Lower lobe of right lung (tissue), 2 donors: Measurements from ENCODE around the gene TENM4. TPM values are rescaled to one million over a fixed set of nuclear protein-coding genes. Genes with fewer than 3 reads are reported as not detected.
"Not testable (repeated sequence)": the region's sequence is repeated elsewhere in the genome, so short reads cannot be mapped to it uniquely, and the experiment has no call there.

Experiments
- ATAC-seq, 2 donors: fragments of 200-7000 bp; cut with Tn5 transposase; one replicate each; pipeline ENCODE4 v1.9.1; 2020 to 2022; ENCODE audit warnings: mild to moderate bottlenecking in 2 of 2, moderate library complexity in 2 of 2
- DNase-seq: peaks from one replicate; pipeline ENCODE4 v3.0.0-alpha.2; 2020
- H3K27ac ChIP-seq: fragments of 200-600 bp; one replicate; pipeline ENCODE4 v1.8.0; 2022
- H3K27me3 ChIP-seq: fragments of 200-600 bp; one replicate; pipeline ENCODE4 v1.8.0; 2022; ENCODE audit warnings: low read depth
- H3K36me3 ChIP-seq: fragments of 200-600 bp; one replicate; pipeline ENCODE4 v1.8.0; 2022; ENCODE audit warnings: mild to moderate bottlenecking
- H3K4me1 ChIP-seq: fragments of 200-600 bp; one replicate; pipeline ENCODE4 v1.8.0; 2022
- H3K4me3 ChIP-seq: fragments of 200-600 bp; one replicate; pipeline ENCODE4 v1.8.0; 2022; ENCODE audit warnings: mild to moderate bottlenecking
- H3K9me3 ChIP-seq: fragments of 200-600 bp; one replicate; pipeline ENCODE4 v1.8.0; 2022
- intact Hi-C: fragments of 100-400 bp; cut with DNase I; formaldehyde crosslinking; loops from one replicate; pipeline ENCODE4 v1.11.0; 2022
- total RNA-seq: library from RNA; stranded (reverse); fragmentation: NEBNext Ultra II Directional; extraction: Animal tissue kit (Norgen Biotek cat#: 25700); gene quantifications from one replicate; pipeline ENCODE4 v1.2.1, GENCODE V29; 2021
- TF ChIP-seq, protein P1 (sequence below): fragments of 200-600 bp; IDR thresholded peaks from one replicate; pipeline ENCODE4 v1.8.0; 2022; ENCODE audit warnings: antibody characterized with exemption, mild to moderate bottlenecking
- donor health status: DM: no; HTN: yes; CAD: no; lungs with severe emphysema.

TENM4 gene
- total RNA-seq, 1 donor from 2014 or later: 1.1 TPM

DNA sequence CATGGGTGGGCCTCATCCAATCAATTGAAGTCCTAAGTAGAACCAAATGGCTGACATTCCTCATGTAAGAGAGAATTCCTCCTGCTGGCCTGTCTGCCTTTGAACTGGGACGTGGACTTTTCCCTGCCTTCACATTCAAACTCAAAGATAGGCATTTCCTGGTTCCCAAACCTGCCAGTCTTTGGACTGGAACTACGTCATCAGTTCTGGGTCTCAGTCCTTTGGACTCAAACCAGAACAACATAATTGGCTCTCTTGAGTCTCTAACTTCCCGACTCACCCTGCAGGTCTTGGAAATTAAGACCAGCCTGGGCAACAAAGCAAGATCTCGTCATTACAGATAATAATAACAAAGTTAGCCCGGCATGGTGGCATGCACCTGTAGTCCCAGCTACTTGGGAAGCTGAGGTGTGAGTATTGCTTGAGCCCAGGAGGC, 827.4 kb downstream of the TENM4 start:
- no peak for ATAC-seq

DNA sequence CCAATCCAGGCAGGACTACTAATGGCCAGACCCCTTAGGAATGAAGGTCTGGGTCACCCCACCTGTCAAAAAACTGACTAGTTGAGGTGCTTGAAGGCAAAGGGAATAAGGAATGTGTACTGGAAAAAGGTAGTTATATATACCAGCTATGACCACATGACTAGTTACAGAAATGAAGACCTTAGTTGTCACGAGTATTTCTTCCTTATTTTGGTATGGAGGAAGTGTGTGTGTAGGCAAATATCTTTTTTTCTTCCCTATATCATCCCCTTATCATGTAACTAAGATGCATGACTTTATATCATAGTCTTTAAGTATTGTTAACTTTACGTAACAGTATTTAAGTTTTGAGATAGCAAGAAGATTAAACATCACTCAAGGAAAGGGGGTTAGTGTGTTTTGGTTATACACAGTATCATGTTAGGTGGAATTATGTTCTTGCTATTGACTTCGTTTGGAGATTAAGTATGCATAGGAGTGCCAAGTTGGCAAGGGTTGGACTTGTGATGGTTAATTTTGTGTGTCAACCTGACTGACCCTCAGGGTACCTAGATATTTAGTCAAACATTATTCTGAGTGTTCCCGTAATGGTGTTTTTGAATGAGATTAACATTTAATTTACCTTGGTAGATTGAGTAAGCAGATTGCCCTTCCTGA, 828.0 kb downstream of the TENM4 start:
- no peak for ATAC-seq

More for the DNA sequence above, 827.4 kb downstream of the TENM4 start:
- no peak for DNase-seq
- Histone ChIP-seq H3K36me3 (no peaks in the 10 kb centered on the region), H3K9me3 (no peaks in the 10 kb centered on the region), H3K4me1 (no peaks in the 10 kb centered on the region), H3K4me3 (no peak overlapping the region), H3K27ac (no peak overlapping the region), H3K27me3 (no peaks in the 10 kb centered on the region)
- TF ChIP-seq, protein P1, sequence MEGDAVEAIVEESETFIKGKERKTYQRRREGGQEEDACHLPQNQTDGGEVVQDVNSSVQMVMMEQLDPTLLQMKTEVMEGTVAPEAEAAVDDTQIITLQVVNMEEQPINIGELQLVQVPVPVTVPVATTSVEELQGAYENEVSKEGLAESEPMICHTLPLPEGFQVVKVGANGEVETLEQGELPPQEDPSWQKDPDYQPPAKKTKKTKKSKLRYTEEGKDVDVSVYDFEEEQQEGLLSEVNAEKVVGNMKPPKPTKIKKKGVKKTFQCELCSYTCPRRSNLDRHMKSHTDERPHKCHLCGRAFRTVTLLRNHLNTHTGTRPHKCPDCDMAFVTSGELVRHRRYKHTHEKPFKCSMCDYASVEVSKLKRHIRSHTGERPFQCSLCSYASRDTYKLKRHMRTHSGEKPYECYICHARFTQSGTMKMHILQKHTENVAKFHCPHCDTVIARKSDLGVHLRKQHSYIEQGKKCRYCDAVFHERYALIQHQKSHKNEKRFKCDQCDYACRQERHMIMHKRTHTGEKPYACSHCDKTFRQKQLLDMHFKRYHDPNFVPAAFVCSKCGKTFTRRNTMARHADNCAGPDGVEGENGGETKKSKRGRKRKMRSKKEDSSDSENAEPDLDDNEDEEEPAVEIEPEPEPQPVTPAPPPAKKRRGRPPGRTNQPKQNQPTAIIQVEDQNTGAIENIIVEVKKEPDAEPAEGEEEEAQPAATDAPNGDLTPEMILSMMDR: no peak
- intact Hi-C loops: no loop called here

DNA sequence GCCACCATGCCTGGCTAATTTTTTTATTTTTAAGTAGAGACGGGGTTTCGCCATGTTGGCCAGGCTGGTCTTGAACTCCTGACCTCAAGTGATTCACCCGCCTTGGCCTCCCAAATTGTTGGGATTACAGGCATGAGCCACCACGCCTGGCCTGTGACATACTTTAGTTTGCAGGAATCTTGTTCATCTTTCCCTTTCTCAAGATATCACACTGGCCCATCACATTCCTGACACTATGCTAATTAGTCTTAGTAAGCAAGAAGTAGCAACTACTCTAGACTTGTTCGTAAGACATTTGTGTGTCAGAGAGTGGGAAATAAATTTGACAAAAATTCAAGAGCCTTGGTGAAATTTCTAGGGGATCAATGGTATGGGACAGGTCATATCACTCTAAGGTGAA, 831.5 kb downstream of the TENM4 start:
- H3K27me3 ChIP-seq, ATAC-seq, DNase-seq, H3K4me3 ChIP-seq, H3K36me3 ChIP-seq, H3K4me1 ChIP-seq, intact Hi-C loops, H3K27ac ChIP-seq, H3K9me3 ChIP-seq: not testable (repeated sequence)

More for the DNA sequence above, 828.0 kb downstream of the TENM4 start:
- Histone ChIP-seq H3K9me3 (no peaks in the 10 kb centered on the region), H3K4me3 (no peak overlapping the region), H3K36me3 (no peaks in the 10 kb centered on the region), H3K4me1 (no peaks in the 10 kb centered on the region), H3K27ac (no peak overlapping the region), H3K27me3 (no peaks in the 10 kb centered on the region)
- intact Hi-C loops: no loop called here
- no peak for DNase-seq
- TF ChIP-seq, protein P1: no peak

DNA sequence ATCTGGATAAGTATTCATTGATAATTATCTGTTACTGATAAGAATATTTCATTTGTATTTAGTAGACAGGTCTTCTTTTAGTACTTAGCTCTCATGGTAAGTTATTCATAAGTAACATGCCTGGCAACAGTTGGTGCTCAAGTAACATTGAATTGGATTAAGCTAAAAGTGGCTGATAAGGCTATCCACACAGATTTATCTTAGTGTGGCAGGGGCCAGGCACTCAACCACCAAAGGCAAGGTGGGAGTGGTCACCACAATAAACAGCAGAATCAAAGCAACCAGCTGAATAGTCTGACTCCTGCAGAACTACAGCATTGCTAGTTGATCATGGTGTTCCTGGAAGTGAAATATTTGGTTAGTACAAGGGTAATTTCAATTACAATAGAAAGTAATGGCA, 833.1 kb downstream of the TENM4 start:
- H3K36me3 ChIP-seq: no peaks in the 10 kb centered on the region
- H3K9me3 ChIP-seq: no peaks in the 10 kb centered on the region
- H3K27ac ChIP-seq: no peak overlapping the region
- TF ChIP-seq, protein P1: no peak
- no peaks in the 10 kb centered on the region for H3K4me1 ChIP-seq
- ATAC-seq: no peak
- no peak overlapping the region for H3K4me3 ChIP-seq
- DNase-seq: no peak
- intact Hi-C loops: no loop called here
- H3K27me3 ChIP-seq: no peaks in the 10 kb centered on the region

DNA sequence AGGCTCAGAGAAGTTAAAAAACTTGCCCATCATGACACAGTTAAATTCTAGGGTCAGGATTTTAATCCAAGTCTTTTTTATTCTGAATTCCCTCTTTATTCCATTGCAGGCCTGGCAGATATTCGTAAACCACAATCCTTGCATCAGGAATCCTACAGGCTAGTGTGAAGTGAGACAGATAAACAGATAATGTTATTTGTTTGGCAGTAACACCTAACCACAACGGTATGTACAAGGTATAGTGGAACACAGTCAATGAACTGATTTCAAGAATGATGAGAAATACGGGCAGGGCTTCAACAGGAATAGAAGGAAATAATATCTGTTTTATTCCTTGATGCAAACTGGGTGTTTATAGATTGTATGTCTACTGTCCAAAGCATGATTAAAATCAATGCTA, 834.2 kb downstream of the TENM4 start:
- TF ChIP-seq, protein P1: no peak
- Histone ChIP-seq H3K36me3 (no peaks in the 10 kb centered on the region), H3K27ac (no peak overlapping the region), H3K4me1 (no peaks in the 10 kb centered on the region), H3K9me3 (no peaks in the 10 kb centered on the region), H3K4me3 (no peak overlapping the region), H3K27me3 (no peaks in the 10 kb centered on the region)
- ATAC-seq (no peak), DNase-seq (no peak)
- intact Hi-C loops: no loop called here

DNA sequence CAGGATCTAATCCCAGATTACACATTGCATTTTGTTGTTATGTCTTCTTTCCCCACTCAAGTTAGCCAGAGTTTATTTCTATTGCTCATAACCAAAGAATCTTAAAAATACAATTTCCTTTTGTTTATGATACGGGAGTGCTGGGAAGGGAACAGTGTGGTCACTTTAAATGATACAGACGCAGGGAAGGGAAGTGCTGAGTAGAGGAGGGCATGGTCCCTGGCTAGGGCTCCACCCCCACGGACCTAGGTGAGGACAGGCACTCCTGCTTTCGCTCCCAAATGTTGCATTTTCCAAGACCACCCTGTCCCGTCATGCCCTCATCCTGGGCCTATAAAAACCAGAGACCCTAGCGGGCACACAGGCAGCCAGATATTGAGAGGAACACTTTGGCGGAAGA, 835.5 kb downstream of the TENM4 start:
- H3K4me1 ChIP-seq: no peaks in the 10 kb centered on the region
- ATAC-seq: no peak
- intact Hi-C loops: no loop called here
- TF ChIP-seq, protein P1: no peak
- no peak for DNase-seq
- H3K9me3 ChIP-seq: no peaks in the 10 kb centered on the region
- H3K27me3 ChIP-seq: no peaks in the 10 kb centered on the region
- H3K4me3 ChIP-seq: no peak overlapping the region
- H3K36me3 ChIP-seq: no peaks in the 10 kb centered on the region
- no peak overlapping the region for H3K27ac ChIP-seq
